H4 (cell line): ENCODE measurements around the gene DMRTC2. TPM values are rescaled to one million over a fixed set of nuclear protein-coding genes. Genes with fewer than 3 reads are reported as not detected.
"Not testable (repeated sequence)": the region's sequence is repeated elsewhere in the genome, so short reads cannot be mapped to it uniquely, and the experiment has no call there.

Experiments used
- DNase-seq: peaks from one replicate; pipeline ENCODE4 v3.0.0-alpha.2; 2015; ENCODE audit warnings: low spot score
- total RNA-seq: library from RNA; depleted of rRNA; stranded (reverse); fragments of >200 nt; shearing (Covaris generic); gene quantifications from 2 replicates; pipeline ENCODE4 v1.2.3, GENCODE V29; 2014

Gene DMRTC2
- total RNA-seq, 1 experiment from 2014 or later = not detected

DNA sequence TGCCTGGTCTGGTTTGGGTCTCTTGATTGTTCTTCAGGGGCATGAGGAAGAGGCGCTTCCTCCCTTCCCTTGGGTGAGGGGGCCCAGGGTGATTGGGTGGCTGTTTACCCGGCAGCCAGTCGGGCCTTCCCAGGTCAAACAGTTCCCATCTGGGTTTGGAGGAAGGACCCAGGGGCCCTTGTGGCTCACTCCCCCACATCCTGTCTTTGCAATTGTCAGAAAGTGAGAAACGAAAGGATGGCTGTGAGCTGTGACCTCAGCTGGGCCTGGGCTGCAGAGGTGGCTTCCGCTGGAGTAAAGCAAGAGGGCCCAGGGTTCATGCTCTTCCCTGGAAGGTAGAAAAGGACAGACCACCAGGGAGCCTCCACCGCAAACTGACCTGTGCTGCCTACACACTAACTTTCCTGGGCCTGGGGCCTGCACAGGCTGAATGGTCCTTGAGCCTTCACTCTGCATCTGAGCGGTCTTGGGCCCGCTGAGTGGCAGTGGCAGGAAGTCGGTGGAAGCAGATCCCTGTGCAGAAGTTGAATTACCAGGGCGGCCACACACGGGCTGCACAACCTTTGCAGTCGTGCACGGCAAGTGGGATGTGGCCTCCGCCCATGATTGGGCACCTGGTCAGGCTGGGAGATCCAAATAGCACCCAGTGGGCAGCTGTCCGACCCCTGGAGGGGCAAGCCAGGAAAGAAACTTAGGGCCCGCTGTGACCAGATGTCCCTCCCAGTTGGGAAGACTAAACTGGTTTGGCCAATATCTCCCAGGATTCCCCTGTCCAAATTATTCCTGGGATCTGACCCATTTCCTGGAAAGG is 26.9 kb downstream of the DMRTC2 start:
- no peak for DNase-seq

GRCh38 chr19:41872384-41872774 is 27.5 kb downstream of the DMRTC2 start:
- no peak for DNase-seq

DNA sequence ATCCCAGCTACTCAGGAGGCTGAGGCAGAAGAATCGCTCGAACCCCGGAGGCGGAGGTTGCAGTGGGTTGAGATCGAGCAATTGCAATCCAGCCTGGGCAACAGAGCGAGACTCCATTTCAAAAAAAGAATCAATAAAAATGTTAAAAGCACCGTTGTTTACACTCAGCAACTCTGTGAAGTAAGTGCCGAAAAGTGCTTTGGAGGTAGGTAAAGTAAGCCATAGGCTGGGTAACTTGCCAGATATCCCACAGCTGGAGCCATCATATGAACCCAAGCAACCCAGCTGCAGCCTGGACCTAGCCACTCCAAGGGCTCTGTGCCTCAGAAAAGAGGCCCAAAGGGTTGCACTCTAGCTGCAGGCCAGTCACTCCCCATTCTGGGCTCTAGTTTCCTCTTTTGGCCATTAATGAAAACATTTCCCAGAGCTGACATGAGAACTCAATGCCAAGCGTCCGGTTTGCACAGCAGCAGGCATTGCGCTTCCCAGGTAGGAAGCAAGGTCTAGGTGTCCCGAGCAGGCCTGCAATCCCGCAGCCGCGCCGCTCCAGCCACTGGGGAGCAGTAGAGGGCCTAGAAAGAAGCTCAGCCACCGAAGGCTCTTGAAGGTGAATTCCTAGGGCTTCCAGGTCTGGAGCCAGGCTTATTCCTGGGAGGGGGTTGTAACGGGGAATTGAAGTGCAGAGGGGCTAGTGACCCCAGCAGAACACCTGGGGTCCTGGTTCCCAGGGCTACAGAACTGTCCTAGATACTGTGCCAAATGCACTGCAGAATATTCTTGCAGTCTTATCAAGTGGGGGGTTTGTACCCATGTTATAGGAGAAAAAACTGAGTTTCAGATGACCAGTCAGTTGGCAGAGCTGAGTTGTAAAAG is 28.2 kb downstream of the DMRTC2 start:
- peak; percentile 67 for DNase-seq

- not testable (repeated sequence) for DNase-seq
These were observed 31.1 kb downstream of the DMRTC2 start for GRCh38 chr19:41875973-41876372.

DNA sequence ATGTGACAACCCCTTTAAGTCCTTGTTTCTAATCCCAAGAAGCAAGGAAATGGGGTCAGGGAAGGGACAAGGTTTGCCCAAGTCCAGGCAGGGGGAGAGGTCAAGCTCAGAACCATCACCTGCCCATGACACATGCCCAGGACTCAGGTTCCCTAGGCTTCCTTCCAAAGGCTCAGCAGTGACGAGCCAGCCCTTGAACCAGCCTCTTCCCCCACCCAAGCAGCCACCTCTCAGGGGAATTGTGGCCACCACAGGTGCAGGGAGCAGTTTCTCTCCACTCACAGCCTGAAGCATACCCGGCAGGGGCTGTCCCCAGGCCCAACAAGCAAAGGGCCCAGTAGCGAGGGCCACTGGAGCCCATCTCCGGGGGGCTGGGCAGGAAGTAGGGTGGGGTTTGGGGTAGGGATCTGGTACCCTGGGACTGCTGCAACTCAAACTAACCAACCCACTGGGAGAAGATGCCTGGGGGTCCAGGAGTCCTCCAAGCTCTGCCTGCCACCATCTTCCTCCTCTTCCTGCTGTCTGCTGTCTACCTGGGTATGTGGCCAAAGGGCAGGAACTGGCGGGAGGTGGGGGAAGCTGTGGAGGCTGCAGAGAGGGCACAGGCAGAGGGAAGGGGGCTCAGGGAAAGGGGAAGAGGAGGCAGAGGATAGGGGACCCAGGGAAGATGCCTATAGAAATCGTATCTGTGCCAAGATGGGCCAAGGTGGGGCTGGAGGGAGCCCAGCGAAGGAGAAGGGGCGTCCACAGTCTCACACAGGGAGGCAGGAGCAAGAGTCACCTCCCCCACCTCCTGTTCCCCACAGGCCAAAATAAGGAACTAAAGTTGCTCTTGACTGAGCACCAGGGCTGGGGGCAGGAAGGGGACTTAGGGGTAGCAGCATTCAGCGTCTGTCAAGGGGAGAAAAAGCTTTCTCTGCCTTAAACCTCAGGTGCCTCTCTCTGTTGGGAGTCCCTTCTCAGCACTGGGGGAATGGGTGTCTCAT is 32.3 kb downstream of the DMRTC2 start, which contains the start of gene CD79A:
Gene CD79A, plus strand, starts transcription at position 433 of the 986 bp plus-strand sequence. Its CDS starts 26 bp downstream, at position 459.
- no peak for DNase-seq

DNA sequence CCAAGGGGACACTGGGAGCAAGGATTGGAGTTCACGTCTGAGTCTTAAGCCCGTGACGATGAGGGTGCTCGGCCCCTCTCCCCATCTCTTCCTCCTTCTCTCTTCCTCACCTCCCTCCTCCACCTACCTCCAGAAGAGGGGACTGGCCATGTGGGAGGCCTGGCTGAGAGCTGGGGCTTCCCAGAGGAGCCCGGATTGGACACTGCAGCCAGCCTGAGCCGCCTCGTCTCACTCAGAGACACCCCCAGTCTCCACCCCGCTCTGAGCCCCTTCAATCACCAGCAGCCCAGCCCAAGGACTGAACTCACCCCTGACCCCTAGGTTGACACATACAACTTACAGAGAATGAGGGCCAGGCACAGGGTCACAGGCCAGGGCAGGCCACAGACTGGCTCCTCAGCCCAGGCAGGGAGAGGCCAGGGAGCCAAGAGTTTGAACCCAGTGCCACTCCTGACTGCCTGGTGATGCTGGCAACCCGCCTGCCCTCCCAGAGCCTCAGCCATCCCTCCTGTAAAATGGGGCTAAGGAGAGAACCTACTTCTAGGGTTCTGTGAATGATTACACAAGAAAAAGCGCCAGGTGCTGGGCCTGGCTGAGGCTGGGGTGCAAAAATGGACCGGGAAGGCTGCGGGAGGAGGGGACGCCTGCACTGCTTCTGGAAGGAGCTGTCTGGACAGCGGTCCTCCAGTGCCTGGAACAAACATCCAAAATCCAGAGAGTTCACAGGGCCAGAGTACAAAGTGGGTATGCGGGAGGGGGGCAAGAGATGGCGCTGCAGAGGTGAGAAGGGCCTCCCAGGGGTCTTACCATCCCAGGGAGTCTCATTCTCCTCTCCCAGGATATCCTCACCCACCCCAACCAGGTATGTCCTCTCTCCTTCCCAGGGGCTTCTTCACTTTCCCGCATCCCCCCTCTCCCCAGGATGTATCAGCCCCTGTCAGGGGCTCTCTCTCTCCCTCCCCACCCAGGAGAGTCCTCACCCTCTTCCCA is 33.4 kb downstream of the DMRTC2 start:
- no peak for DNase-seq

- DNase-seq = no peak
These were observed 34.2 kb downstream of the DMRTC2 start for GRCh38 chr19:41879080-41879479.

- DNase-seq = no peak
These were observed 35.0 kb downstream of the DMRTC2 start for GRCh38 chr19:41879670-41880328.

DNA sequence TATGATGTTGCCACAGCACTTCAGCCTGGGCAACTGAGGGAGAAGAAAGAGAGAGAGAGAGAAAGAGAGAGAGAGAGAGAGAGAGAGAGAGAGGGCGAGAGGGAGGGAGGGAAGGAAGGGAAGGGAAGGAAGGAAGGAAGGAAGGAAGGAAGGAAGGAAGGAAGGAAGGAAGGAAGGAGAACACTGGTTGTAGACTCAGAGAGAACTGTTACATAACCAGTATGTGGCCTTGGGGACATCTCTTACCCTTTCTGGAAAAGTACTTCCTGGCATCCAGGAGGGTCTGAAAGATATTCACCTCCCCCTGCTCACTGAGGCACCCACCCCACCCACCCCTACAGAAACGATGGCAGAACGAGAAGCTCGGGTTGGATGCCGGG is 35.5 kb downstream of the DMRTC2 start:
- no peak for DNase-seq

GRCh38 chr19:41882568-41883462 is 38.0 kb downstream of the DMRTC2 start, which contains the start of gene ARHGEF1:
ARHGEF1 (plus strand) TSS chr19:41883184; CDS start chr19:41888083, 4,899 bp downstream.
- no peak for DNase-seq

- no peak for DNase-seq
These were observed 38.6 kb downstream of the DMRTC2 start for GRCh38 chr19:41883463-41883820.

DNA sequence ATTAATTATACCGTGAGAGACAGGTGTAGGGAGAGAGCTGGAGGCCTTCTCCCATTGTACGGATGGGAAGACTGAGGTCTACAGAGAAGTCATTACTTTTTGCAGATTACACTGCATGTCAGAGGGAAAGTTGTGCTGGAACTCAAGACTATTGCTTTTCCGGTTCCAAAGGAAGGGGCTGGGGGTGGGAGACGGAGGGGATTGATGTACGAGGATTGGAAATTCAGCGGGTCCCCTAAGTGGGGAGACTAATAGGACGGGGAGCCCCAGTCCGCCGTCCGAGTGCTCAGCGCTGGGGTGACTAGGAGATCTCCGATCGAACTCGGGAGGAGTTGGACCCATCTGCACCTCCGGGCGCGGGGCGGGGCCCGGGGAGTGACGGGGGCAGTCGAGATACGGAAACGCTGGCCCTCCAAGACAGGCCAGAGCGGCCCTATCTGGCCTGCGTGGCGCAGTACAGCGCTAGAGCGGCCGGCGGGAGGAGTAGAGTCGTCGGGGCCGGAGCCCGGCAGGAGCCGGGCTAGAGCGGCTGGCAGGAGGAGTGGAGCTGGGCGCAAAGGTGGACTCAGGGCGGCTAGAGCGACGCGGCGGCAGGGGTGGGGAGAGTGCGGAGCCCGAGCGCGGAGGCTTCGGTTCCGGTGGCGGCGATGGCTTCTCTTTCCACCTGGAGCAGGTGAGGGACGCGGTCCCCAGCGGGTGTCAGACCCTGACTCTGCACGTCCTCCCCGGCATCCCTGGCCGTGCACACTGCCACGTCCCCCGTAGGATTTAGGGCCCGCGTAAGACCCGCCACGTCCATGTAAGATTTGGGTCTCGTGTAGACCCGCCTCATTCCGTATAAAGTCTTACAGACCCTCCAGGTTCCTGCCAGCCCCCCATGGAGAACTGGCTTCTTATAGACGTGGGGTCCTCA is 39.2 kb downstream of the DMRTC2 start:
- DNase-seq = peak; percentile 94

DNA sequence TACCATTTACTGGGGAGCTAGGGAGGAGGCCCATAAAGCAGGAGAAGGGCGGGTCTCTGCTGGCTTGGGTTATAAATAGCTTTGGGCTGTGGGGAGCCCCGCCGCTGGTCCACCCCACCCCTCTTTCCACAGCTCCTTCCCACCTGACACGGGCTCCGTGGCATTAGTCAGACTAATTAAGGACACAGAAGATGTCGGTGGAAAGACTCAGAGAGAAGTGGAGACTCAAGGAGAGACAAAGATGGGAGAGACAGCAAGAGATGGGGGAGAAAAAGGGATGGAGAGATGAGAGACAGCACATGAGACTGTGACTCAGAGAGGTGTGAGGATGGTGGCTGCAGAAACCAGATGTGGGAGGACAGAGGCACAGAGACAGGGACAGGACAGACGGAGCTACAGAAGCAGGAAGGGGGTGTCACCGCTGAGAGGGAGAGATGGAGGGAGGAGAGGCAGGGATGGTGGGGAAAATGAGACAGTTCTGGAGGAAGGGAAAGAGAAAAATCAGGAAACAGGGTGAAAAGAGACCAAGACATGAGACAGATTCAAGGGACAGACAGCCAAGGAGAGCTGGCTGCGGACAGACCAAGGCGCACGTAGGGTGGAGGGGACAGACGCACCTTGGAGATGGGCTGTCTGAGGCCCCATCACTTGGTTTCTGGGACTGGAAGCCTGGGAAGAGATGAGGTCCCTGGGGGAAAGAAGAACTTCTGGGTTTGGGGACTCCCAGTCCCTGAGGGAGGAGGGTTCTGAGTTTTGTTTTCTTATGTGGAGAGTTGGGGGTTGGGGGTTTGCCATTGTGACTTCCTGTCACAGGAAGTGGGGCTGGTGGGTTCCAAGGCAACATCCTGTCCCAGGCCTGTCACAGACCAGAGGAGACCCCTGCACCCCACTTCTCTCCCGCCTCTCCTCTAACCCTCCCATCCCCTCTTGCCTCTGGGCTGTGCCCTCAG is 42.2 kb downstream of the DMRTC2 start:
- DNase-seq = no peak

DNA sequence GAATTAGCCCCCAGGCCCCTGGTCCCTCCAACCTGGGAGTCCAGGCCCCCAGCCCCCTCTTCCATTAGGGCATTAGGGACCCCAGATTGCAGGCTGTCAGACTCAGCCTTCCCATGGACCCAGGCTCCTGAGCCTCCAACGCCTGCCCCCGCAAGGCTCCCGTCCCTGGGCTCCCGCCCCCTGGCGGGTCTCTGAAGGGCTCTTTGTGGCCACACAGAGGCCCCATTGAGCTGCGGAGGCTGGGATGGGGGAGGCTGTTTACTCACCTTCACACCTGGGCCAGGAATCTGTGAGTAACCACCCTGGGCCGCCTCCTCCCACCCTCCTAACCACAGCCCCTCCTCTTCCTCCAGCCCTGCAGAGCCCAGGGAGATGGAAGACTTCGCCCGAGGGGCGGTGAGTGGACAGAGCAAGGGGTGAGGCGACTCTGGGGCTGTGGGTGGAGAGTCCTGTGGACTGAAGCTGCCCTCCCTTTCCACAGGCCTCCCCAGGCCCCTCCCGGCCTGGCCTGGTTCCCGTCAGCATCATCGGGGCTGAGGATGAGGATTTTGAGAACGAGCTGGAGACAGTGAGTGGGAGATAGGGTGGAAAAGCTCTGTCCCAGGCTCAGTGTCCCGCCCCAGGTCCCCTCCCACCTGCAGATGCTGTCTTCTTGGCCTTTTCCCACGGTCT is 43.0 kb downstream of the DMRTC2 start:
- peak; percentile 68 for DNase-seq

GRCh38 chr19:41888926-41889325 is 44.1 kb downstream of the DMRTC2 start:
- no peak for DNase-seq

- no peak for DNase-seq
These were observed 45.1 kb downstream of the DMRTC2 start for GRCh38 chr19:41889896-41890295.
